Fibroblast of lung (primary cell): ENCODE measurements around the gene SEMA5A.

Experiments used
- CTCF ChIP-seq, 2 donors: IDR thresholded peaks in 1 of 2; conservative IDR thresholded peaks in 1 of 2; 1 replicate in 1 of 2; 2 replicates in 1 of 2; pipeline ENCODE4 v1.5.1; 2011 to 2012; ENCODE audit warnings: low read length in 2 of 2, control low read depth in 1 of 2, inconsistent platforms in 1 of 2, low read depth in 1 of 2, mild to moderate bottlenecking in 1 of 2
- EZH2 ChIP-seq: IDR thresholded peaks from 2 replicates; pipeline ENCODE4 v1.5.1; 2012; ENCODE audit warnings: low read length, control low read depth, mild to moderate bottlenecking; ENCODE audit errors: missing control alignments

GRCh38 chr5:9589049-9589835, 43.4 kb upstream of the SEMA5A start:
- TF ChIP-seq CTCF (conservative IDR thresholded peaks at IDR 0.05 in 1 of 2, IDR thresholded peaks at IDR 0.05 in 1 of 2; ENCODE audit: low read depth in 1 of 2, low read length in 2 of 2) (no peak), EZH2 (no peak)
